T-helper 2 cell treated with Interferon-gamma antibody and Interleukin-4, amounts not matched to agents 5 μg/mL and 100 μg/mL, for 36 hours (primary cell): Measurements from ENCODE around the gene NFE2.

Experiments
- DNase-seq: peaks from one replicate; pipeline ENCODE4 v3.0.0; 2021; ENCODE audit warnings: low spot score
- H3K27ac Mint-ChIP-seq: one replicate; pipeline ENCODE4 v1.8.0; 2021; ENCODE audit warnings: mild to moderate bottlenecking, mixed read lengths
- H3K27me3 Mint-ChIP-seq: one replicate; pipeline ENCODE4 v1.8.0; 2021; ENCODE audit warnings: low read depth, mixed read lengths
- H3K36me3 Mint-ChIP-seq: one replicate; pipeline ENCODE4 v1.8.0; 2021; ENCODE audit warnings: low read depth, mixed read lengths
- H3K4me1 Mint-ChIP-seq: one replicate; pipeline ENCODE4 v1.8.0; 2021; ENCODE audit warnings: low read depth, mixed read lengths
- H3K4me3 Mint-ChIP-seq: one replicate; pipeline ENCODE4 v1.8.0; 2022; ENCODE audit warnings: mild to moderate bottlenecking, moderate library complexity, mixed read lengths
- H3K9me3 Mint-ChIP-seq: one replicate; pipeline ENCODE4 v1.8.0; 2021; ENCODE audit warnings: mixed read lengths

Gene NFE2

DNA sequence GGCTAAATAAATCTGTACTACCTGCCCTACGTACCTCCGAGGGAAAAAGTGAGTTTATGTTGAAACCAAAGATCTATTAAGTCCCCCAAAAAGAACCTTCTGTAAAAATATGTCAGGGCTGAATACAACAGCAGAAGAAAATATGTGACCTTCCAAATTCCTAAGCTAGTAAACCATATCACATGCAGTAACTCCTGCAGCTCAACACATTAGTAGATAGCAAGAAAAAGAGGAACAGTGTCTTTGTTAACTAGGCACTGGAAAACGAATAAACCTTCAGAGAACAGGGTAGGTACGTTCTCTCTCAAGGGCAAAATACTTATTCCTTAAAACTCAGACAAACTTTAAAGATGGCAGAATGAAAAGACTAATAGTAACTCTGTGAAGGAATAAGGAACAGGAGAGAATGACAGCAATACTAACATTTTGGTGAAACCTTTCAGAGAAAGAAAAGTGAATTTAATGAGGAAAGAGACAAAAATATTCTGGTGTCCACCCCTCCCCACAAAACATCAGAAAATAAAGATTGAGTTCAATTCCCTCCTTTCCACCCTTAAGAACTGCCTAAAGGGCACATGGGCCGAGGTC lies 38.9 kb downstream of the NFE2 start:
- peaks cover 19% of the 10 kb centered on the region for H3K36me3 Mint-ChIP-seq
- peaks cover 38% of the 10 kb centered on the region for H3K4me1 Mint-ChIP-seq
- H3K27ac Mint-ChIP-seq, result no peak overlapping the region

DNA sequence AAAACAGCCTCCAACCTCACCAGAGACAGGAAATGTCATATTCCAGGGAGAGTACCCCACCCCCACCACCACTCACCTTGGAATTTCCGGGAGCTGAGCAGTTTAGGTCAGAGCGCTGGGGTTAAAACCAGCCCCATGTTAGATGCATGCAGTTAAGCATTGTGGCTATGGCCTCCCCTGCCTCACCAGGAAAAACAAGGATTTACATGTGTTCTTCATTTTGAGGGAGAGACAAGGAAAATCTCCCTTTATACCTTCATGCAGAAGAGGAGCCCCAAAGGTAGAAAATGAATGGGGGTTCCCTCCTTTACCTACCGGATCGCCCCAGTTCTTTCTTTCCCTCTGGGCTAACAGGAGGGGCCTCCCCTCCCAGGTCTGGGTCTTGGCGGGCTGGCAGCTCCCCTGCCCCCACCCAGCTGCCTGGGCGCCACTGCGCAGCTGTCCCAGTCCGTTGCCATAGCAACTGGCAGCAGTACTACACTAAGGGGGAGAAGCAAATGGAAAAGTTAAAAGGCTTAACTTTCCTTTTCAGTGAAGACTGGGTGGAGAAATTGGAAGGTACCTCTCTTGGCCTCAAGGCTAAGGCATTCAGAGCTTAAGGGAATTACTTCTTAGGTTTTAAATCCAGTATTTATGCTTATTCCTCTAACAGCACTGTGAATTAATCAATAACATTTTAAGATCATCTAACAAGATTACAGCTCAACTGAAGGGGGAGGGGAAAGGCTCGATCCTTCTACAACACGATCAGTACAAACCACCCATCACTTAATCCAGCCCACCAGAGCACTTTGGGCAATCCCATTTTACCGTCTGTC lies 41.4 kb downstream of the NFE2 start:
- H3K27ac Mint-ChIP-seq, result peak overlapping the region; percentile 52
- peaks cover 30% of the 10 kb centered on the region for H3K4me1 Mint-ChIP-seq
- H3K27me3 Mint-ChIP-seq, result no peaks in the 10 kb centered on the region
- peak overlapping the region; percentile 66 for H3K4me3 Mint-ChIP-seq
- peak; percentile 36 for DNase-seq
- H3K36me3 Mint-ChIP-seq, result peaks cover 31% of the 10 kb centered on the region
- no peaks in the 10 kb centered on the region for H3K9me3 Mint-ChIP-seq

More for the DNA sequence above, 38.9 kb downstream of the NFE2 start:
- H3K9me3 Mint-ChIP-seq, result no peaks in the 10 kb centered on the region
- DNase-seq, result no peak
- H3K4me3 Mint-ChIP-seq, result no peak overlapping the region
- H3K27me3 Mint-ChIP-seq, result no peaks in the 10 kb centered on the region

DNA sequence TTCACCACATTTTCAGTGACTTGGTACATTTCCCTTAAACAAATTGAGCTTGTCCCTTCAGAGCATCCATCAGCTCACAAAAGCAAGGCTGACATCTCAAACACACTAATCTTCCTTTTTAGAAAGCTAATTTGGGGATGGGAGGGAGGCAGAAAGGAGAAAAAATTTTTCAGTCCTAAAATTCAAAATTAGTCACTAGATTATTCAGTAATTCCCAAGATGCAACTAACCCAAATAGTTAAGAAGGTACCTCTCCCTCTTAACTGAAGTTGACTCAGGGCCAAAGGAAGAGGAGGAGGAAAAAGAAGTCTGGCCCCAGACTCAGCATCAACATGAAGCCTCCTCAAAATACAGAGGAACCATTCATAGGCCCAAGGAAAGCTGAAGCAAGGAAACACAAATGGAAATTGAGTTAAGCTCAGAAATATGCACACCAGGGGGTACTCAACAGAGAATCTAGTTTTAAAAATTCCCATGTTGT lies 42.6 kb downstream of the NFE2 start:
- Mint-ChIP-seq H3K27ac (peak overlapping the region; percentile 60), H3K27me3 (no peaks in the 10 kb centered on the region), H3K4me3 (no peak overlapping the region), H3K9me3 (no peaks in the 10 kb centered on the region), H3K36me3 (peaks cover 29% of the 10 kb centered on the region), H3K4me1 (peaks cover 25% of the 10 kb centered on the region)
- DNase-seq, result no peak

DNA sequence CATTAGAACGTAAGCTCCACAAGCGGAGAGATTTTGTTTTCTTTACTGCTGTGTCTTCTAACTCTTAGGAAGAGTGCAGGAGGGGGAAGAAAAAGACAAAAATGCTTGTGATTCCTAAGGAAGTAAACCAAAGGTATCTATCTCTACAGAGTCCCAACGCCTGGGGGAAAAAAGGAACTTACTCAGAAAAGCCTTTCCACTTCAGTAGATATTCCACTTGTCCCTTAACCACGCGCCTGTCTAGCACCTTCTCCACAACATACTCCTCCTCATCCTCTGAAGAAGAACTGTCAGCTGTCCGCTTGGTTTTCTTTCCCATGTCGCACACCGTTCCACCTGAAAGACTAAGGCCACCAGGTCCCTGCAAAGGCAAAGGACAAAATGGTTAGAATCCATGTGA lies 43.5 kb downstream of the NFE2 start:
- no peak for DNase-seq
- H3K4me3 Mint-ChIP-seq, result no peak overlapping the region
- H3K36me3 Mint-ChIP-seq, result peaks cover 34% of the 10 kb centered on the region
- H3K27ac Mint-ChIP-seq, result peak overlapping the region; percentile 15
- H3K4me1 Mint-ChIP-seq, result peaks cover 22% of the 10 kb centered on the region
- H3K27me3 Mint-ChIP-seq, result no peaks in the 10 kb centered on the region
- H3K9me3 Mint-ChIP-seq, result no peaks in the 10 kb centered on the region

DNA sequence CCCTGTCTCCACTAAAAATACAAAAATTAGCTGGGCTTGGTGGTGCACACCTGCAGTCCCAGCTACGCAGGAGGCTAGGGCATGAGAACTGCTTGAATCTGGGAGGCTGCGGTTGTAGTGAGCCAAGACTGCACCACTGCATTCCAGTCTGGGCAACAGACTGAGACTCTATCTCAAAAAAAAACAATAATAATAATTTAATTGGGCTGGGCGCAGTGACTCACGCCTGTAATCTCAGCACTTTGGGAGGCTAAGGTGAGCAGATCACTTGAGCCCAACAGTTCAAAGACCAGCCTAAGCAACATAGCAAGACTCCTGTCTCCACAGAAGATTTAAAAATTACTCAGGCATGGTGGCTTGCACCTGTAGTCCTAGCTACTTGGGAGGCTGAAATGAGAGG lies 47.6 kb downstream of the NFE2 start:
- H3K9me3 Mint-ChIP-seq, result no peaks in the 10 kb centered on the region

DNA sequence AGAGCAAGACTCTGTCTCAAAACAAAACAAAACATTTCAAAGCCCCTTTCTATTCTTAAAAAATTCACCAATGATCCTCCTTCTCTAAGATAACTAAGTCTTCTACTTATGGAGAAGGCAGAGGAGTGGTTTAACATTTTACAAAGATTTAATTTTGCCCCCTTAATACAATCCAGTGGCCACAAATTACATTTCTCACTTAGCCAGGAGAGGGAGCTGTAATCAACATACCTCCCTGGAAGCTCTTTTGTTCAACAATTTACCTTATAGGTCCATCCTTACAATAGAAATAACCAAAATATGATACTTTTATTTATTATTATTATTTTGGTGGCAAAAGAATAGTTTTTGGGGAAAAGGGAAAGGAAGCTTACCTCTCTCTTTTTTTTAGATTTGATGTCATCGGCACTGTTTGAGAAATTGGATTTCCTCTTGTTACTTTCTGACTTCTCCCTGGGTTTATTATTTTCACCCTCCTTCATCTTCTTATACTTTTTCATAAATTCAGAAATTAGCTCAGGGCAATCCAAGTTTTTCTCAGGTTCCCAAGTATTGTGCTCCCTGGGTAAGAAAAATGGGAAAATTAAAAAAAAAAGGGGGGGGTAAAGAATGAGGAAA lies 49.0 kb downstream of the NFE2 start:
- Mint-ChIP-seq H3K27me3 (no peaks in the 10 kb centered on the region), H3K36me3 (peaks cover 55% of the 10 kb centered on the region), H3K9me3 (no peaks in the 10 kb centered on the region), H3K4me1 (peaks cover 7% of the 10 kb centered on the region), H3K27ac (no peak overlapping the region), H3K4me3 (no peak overlapping the region)
- no peak for DNase-seq

More for the DNA sequence above, 47.6 kb downstream of the NFE2 start:
- DNase-seq, result no peak
- H3K27me3 Mint-ChIP-seq, result no peaks in the 10 kb centered on the region
- H3K4me3 Mint-ChIP-seq, result no peak overlapping the region
- H3K4me1 Mint-ChIP-seq, result peaks cover 7% of the 10 kb centered on the region
- no peak overlapping the region for H3K27ac Mint-ChIP-seq
- peaks cover 56% of the 10 kb centered on the region for H3K36me3 Mint-ChIP-seq

DNA sequence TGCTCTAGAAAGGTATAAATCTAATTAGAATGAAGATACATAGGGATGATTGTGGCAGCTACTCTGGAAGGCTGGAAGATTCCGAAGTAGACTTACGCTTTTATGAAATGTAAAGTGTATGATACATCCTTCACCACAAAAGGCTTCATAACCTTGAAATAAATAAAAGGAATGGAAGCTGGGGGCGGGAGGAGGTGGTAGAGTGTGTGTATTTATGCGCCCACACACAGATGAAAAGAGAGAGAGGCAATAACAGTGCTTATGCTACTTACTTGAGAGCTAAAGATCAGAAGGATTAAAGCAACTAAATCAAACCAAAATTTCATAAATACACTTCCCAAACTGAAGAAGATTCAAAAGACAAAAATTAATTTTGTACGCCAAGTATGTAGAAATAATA lies 51.3 kb downstream of the NFE2 start:
- no peaks in the 10 kb centered on the region for H3K9me3 Mint-ChIP-seq
- peaks cover 7% of the 10 kb centered on the region for H3K4me1 Mint-ChIP-seq
- H3K36me3 Mint-ChIP-seq, result peaks cover 53% of the 10 kb centered on the region
- no peak overlapping the region for H3K27ac Mint-ChIP-seq
- no peaks in the 10 kb centered on the region for H3K27me3 Mint-ChIP-seq
- no peak overlapping the region for H3K4me3 Mint-ChIP-seq
- no peak for DNase-seq

DNA sequence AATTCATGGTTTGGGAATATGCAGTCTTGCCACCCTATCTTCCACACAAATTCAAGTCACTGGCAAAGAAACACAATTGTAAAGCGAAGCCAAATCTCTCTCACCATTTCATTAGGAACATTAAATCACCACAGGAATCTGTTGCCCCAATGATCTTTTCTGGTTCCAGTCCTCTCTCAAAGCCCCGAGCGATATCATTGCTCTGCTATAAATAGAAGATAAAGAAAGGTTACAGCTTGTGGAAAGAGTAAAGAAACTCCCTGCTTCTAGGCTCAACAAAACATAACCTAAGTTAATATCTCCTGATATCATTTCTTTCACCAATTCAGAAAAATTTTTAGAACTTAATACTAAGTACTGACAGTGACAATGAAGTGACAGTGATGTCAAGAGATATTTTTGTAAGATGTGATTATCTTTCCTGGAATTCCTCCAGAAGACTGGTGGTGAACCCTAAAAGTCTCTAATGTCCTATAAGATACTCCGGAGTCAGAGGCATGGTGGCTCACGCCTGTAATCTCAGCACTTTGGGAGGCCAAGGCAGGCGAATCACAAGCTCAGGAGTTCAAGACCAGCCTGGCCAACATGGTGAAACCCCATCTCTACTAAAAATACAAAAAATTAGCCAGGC lies 54.7 kb downstream of the NFE2 start:
- no peak overlapping the region for H3K4me3 Mint-ChIP-seq
- H3K4me1 Mint-ChIP-seq, result peaks cover 8% of the 10 kb centered on the region
- no peak for DNase-seq
- H3K9me3 Mint-ChIP-seq, result no peaks in the 10 kb centered on the region
- no peak overlapping the region for H3K27ac Mint-ChIP-seq
- H3K27me3 Mint-ChIP-seq, result no peaks in the 10 kb centered on the region
- H3K36me3 Mint-ChIP-seq, result peaks cover 55% of the 10 kb centered on the region
